Activated T-helper 1 cell treated with Interleukin-2 at 50 U/mL for 16 hours (primary cell): Measurements from ENCODE around the gene LMF1.
"Not testable (repeated sequence)": the region's sequence is repeated elsewhere in the genome, so short reads cannot be mapped to it uniquely, and the experiment has no call there.

Experiments used
- DNase-seq: peaks from one replicate; pipeline ENCODE4 v3.0.0-alpha.2; 2020; ENCODE audit warnings: low read depth

LMF1 gene

GRCh38 chr16:892536-893255, 78.1 kb downstream of the LMF1 start:
- DNase-seq: no peak

GRCh38 chr16:892006-892405, 78.8 kb downstream of the LMF1 start:
- no peak for DNase-seq

- DNase-seq: no peak
Measured at GRCh38 chr16:891353-891740, 79.4 kb downstream of the LMF1 start.

- no peak for DNase-seq
Measured at GRCh38 chr16:890716-891352, 80.0 kb downstream of the LMF1 start.

- no peak for DNase-seq
Measured at GRCh38 chr16:890217-890616, 80.6 kb downstream of the LMF1 start.

GRCh38 chr16:889586-889985, 81.2 kb downstream of the LMF1 start:
- no peak for DNase-seq

- DNase-seq: no peak
Measured at GRCh38 chr16:888901-889570, 81.7 kb downstream of the LMF1 start.

GRCh38 chr16:888456-888855, 82.3 kb downstream of the LMF1 start:
- DNase-seq: not testable (repeated sequence)

- no peak for DNase-seq
Measured at GRCh38 chr16:887846-888245, 82.9 kb downstream of the LMF1 start.

- DNase-seq: no peak
Measured at GRCh38 chr16:886802-887731, 83.7 kb downstream of the LMF1 start.

GRCh38 chr16:886084-886543, 84.7 kb downstream of the LMF1 start:
- DNase-seq: no peak

GRCh38 chr16:885391-885790, 85.4 kb downstream of the LMF1 start:
- no peak for DNase-seq

GRCh38 chr16:884232-884631, 86.6 kb downstream of the LMF1 start:
- no peak for DNase-seq

- no peak for DNase-seq
Measured at GRCh38 chr16:883781-884180, 87.0 kb downstream of the LMF1 start.

- no peak for DNase-seq
Measured at GRCh38 chr16:883340-883739, 87.4 kb downstream of the LMF1 start.

GRCh38 chr16:882671-883070, 88.1 kb downstream of the LMF1 start:
- not testable (repeated sequence) for DNase-seq

- no peak for DNase-seq
Measured at GRCh38 chr16:882256-882655, 88.5 kb downstream of the LMF1 start.

- DNase-seq: no peak
Measured at GRCh38 chr16:881219-882097, 89.3 kb downstream of the LMF1 start.

GRCh38 chr16:880471-881171, 90.2 kb downstream of the LMF1 start:
- no peak for DNase-seq

GRCh38 chr16:879986-880385, 90.8 kb downstream of the LMF1 start:
- DNase-seq: no peak
